IPS DF 6.9 (cell line): ENCODE data around the gene JRKL.

Source experiments
- DNase-seq: peaks from one replicate; pipeline ENCODE4 v3.0.0-alpha.2; 2013; ENCODE audit warnings: low read depth, low spot score
- H3K27ac ChIP-seq: one replicate; pipeline ENCODE4 v1.5.1; 2013; ENCODE audit warnings: low read length, control low read depth
- H3K27me3 ChIP-seq: 2 replicates; pipeline ENCODE4 v1.6.1; 2013; ENCODE audit warnings: mild to moderate bottlenecking, low read length; ENCODE audit not compliant: control insufficient read depth, insufficient read depth
- H3K36me3 ChIP-seq: 2 replicates; pipeline ENCODE4 v1.6.1; 2013; ENCODE audit warnings: low read length; ENCODE audit not compliant: control insufficient read depth, insufficient read depth
- H3K4me1 ChIP-seq: 2 replicates; pipeline ENCODE4 v1.6.1; 2013; ENCODE audit warnings: low read length; ENCODE audit not compliant: control insufficient read depth, insufficient read depth
- H3K4me3 ChIP-seq: 2 replicates; pipeline ENCODE4 v1.5.1; 2013; ENCODE audit warnings: mild to moderate bottlenecking, low read length
- H3K9me3 ChIP-seq: 2 replicates; pipeline ENCODE4 v1.6.1; 2013; ENCODE audit warnings: low read length, inconsistent platforms; ENCODE audit not compliant: control insufficient read depth, insufficient read depth
- WGBS: extraction: QIAGEN DNeasy Blood & Tissue Kit; methylation state at CpG from one replicate; pipeline ENCODE4 v1.1.7; 2013; ENCODE audit warnings: mixed read lengths, missing lambda C conversion rate; ENCODE audit not compliant: insufficient read length, insufficient coverage; 5-methylcytosine and 5-hydroxymethylcytosine counted together

The JRKL gene

DNA sequence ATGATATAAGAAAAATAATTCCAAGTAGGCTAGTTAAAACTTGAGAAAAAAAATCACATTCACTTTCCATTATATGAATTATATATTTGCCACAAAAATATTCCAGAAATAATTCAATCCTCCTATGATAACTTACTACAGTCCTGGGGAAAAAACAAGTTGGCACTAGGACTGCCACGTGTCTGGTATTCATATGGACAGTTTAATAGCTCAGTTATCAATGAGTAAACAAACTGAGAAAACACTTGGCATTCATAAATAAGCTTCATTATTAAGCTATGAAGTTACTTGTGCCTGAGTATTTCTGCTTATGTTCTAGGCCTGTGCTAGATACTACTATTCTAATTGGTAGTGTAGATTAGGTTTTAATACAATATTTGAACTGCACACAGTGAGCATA, 24.3 kb upstream of the JRKL start:
- H3K4me1 ChIP-seq: no peaks in the 10 kb centered on the region
- H3K36me3 ChIP-seq: no peaks in the 10 kb centered on the region
- no peaks in the 10 kb centered on the region for H3K9me3 ChIP-seq
- no peak overlapping the region for H3K27ac ChIP-seq
- H3K4me3 ChIP-seq: no peak overlapping the region
- DNase-seq: no peak
- WGBS: no CpG with 5 or more reads among the region's 1 CpG
- no peaks in the 10 kb centered on the region for H3K27me3 ChIP-seq

DNA sequence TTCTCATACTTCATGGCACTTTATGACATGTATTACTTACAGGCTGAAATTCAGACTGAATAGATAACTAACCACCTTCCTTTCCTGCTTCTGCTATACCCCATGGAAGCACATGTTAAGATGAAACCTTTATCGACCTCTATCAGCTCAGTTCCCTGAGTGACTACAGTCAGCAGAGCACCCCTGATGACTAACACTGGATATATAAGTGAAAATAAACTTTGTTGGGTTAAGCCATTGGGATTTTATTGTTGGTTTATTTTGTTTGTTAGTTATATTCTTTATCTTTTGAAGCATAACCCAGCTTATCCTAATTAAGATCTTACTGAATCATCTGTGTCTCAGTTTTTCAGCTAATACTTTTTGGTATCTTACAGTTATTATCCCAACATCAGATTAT, 23.8 kb upstream of the JRKL start:
- no peak overlapping the region for H3K27ac ChIP-seq
- H3K4me3 ChIP-seq: no peak overlapping the region
- no peaks in the 10 kb centered on the region for H3K4me1 ChIP-seq
- no CpG with 5 or more reads among the region's 1 CpG for WGBS
- no peaks in the 10 kb centered on the region for H3K9me3 ChIP-seq
- DNase-seq: no peak
- no peaks in the 10 kb centered on the region for H3K27me3 ChIP-seq
- no peaks in the 10 kb centered on the region for H3K36me3 ChIP-seq

DNA sequence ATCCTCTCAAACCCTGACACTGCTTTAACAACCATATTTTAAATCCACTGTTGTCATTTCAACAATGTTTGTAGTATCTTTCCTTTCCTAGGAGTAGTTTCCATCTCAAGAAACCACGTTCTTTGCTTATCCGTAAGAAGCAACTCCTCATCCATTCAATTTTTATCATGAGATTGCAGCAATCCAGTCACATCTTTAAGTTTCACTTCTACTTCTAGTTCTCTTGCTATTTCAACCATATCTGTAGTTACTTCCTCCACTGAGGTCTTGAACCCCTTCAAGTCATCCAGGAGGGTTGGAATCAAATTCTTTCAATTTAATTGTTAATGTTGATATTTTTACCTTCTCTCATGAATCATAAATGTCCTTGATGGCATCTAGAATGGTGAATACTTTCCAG, 22.5 kb upstream of the JRKL start:
- WGBS: no CpG with 5 or more reads among the region's 2 CpGs
- H3K36me3 ChIP-seq: no peaks in the 10 kb centered on the region
- DNase-seq: no peak

DNA sequence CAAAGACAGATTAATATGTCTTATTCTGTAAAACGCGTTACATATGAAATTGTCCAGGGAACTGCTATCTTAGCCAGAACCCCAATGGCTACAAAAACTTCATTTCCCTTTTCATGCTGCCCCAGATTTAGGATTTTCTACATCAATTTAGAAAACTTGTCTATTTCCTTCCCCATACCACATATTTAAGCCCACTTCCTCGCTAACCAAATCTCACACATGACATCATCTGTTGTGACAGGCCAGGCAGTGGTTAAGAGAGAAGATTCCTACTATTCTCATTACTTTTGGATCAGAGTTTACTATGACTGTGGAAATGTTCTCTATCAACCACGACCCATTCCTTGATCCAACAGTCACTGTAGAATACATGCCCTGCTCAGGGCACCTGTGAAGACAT, 16.0 kb upstream of the JRKL start:
- Histone ChIP-seq H3K27ac (no peak overlapping the region), H3K4me1 (no peaks in the 10 kb centered on the region), H3K27me3 (no peaks in the 10 kb centered on the region), H3K36me3 (no peaks in the 10 kb centered on the region), H3K4me3 (no peak overlapping the region), H3K9me3 (no peaks in the 10 kb centered on the region)
- DNase-seq: no peak
- 100% methylated on average over 1 of the region's 4 CpGs for WGBS

More for the DNA sequence above, 22.5 kb upstream of the JRKL start:
- Histone ChIP-seq H3K27me3 (no peaks in the 10 kb centered on the region), H3K27ac (no peak overlapping the region), H3K4me3 (no peak overlapping the region), H3K9me3 (no peaks in the 10 kb centered on the region), H3K4me1 (no peaks in the 10 kb centered on the region)

DNA sequence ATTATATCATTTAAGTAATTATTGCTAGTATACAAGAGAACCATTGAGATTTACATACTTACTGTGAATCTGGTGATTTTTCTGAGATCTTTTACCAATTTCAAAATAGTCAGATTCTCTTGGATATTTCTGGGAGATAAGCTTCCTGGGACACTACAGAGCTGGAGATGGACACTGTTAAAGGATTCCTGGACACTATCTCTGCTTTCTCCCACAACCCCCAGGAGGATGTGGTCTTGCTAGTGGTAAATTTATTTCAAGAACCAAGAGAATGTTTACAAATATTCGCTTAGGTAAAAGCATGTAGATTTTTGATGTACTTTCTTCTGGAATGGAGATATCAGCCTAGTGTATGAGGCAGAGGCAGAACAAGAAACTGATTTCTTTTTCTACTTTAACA, 13.0 kb upstream of the JRKL start:
- H3K27me3 ChIP-seq: no peaks in the 10 kb centered on the region
- DNase-seq: no peak
- H3K27ac ChIP-seq: no peak overlapping the region
- WGBS: no CpG with 5 or more reads among the region's 1 CpG
- H3K4me3 ChIP-seq: no peak overlapping the region
- no peaks in the 10 kb centered on the region for H3K4me1 ChIP-seq
- H3K9me3 ChIP-seq: no peaks in the 10 kb centered on the region
- no peaks in the 10 kb centered on the region for H3K36me3 ChIP-seq

DNA sequence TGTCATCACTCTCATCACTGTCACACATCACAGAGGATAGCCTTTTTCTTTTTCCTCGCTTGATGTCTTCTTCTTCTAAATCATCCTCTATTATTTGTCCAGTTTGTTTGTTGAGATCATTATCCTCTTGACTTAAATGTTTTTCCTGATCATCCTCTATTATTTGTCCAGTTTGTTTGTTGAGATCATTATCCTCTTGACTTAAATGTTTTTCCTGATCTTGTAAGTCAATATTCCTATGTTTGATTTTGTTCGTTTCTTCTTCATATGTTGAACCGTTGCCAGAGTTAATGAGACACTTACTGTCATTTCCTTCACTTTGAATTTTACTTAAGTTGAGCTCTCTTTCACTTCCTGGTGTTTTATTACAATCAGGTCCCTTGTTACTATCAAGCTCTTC, 5.7 kb upstream of the JRKL start:
- no CpG with 5 or more reads among the region's 3 CpGs for WGBS
- H3K4me1 ChIP-seq: no peaks in the 10 kb centered on the region
- no peaks in the 10 kb centered on the region for H3K27me3 ChIP-seq
- no peak overlapping the region for H3K27ac ChIP-seq
- no peaks in the 10 kb centered on the region for H3K9me3 ChIP-seq
- DNase-seq: no peak
- H3K4me3 ChIP-seq: no peak overlapping the region
- no peaks in the 10 kb centered on the region for H3K36me3 ChIP-seq

DNA sequence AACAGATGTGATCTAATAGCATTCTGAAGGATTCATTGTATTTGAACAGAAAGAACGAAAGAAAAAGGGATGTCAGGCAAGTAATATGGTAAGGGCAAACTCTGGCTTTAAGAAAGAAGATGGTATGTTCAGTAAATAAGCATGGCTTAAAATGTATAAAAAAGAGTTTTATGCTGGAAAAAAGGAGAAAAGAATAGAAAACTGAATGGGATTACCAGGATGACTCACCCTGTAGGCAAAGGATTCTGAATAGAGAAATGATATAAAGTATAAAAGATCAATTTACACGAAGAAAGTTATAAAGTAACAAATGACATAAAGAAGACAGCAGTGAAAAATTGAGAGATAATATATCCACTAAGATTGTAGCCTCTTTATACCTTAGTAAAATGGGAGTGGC, 4.6 kb upstream of the JRKL start:
- Histone ChIP-seq H3K27ac (no peak overlapping the region), H3K27me3 (no peaks in the 10 kb centered on the region), H3K36me3 (no peaks in the 10 kb centered on the region), H3K4me1 (no peaks in the 10 kb centered on the region), H3K4me3 (no peak overlapping the region), H3K9me3 (no peaks in the 10 kb centered on the region)
- WGBS: no CpG with 5 or more reads among the region's 2 CpGs
- no peak for DNase-seq

DNA sequence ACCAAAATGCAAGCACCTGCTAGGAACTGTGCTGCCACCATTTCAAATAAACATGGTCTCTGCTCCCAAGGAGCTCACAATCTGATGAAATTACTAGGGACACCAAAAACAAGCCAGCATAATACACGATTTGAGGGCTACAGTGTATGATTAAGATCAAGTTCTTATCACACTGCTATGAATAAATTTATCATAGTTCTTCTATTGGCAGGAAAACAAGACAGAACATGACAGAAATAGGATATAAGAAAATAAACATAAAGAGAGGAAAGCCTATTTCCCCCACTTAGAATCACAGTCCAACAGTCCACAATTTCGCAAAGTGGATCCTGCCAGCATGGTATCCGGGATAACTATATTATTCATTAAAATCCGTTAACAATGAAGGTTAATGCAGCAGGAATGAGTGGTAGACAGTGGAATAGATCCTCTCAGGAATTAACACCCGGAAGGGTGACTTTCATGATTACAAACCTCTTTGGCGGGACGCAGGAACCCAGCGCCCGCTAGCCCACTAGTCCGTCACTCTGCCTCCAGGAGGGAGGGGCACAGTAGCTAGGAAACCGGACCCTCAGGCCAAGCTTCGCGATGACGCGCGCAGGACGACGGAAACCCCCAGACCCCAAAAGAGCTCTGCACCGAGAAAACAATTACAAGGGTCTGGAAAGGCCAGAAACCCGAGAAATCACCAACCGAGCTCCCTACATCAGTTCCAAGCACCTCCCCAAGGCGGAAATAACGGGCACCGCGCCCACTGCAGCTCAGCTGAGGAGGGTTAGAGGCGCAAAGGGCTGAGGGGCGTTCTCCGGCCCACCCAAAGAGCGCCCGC, 708 bp upstream of the JRKL start:
- H3K4me1 ChIP-seq: no peaks in the 10 kb centered on the region
- DNase-seq: peak; percentile 43
- WGBS: no CpG with 5 or more reads among the region's 30 CpGs
- H3K36me3 ChIP-seq: no peaks in the 10 kb centered on the region
- H3K27ac ChIP-seq: no peak overlapping the region
- H3K4me3 ChIP-seq: peak overlapping the region; percentile 79; the same call in 1 of the 2 replicates
- H3K9me3 ChIP-seq: no peaks in the 10 kb centered on the region
- no peaks in the 10 kb centered on the region for H3K27me3 ChIP-seq

DNA sequence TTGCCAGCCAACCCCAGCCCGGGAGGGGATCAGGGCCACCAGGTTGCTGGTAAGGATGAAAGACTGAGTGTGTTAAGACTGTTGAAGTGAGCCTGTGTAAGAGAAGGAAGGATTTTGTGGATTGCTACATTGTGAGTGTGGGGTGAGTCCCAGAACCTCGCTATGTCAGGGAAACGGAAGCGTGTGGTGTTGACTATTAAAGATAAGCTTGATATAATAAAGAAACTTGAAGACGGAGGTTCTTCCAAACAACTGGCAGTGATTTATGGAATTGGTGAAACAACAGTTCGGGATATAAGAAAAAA, 627 bp downstream of the JRKL start:
- no peaks in the 10 kb centered on the region for H3K27me3 ChIP-seq
- no peaks in the 10 kb centered on the region for H3K36me3 ChIP-seq
- H3K4me3 ChIP-seq: peak overlapping the region; percentile 51; the same call in 1 of the 2 replicates
- DNase-seq: no peak
- H3K9me3 ChIP-seq: no peaks in the 10 kb centered on the region
- no CpG with 5 or more reads among the region's 6 CpGs for WGBS
- H3K4me1 ChIP-seq: no peaks in the 10 kb centered on the region
- H3K27ac ChIP-seq: no peak overlapping the region

DNA sequence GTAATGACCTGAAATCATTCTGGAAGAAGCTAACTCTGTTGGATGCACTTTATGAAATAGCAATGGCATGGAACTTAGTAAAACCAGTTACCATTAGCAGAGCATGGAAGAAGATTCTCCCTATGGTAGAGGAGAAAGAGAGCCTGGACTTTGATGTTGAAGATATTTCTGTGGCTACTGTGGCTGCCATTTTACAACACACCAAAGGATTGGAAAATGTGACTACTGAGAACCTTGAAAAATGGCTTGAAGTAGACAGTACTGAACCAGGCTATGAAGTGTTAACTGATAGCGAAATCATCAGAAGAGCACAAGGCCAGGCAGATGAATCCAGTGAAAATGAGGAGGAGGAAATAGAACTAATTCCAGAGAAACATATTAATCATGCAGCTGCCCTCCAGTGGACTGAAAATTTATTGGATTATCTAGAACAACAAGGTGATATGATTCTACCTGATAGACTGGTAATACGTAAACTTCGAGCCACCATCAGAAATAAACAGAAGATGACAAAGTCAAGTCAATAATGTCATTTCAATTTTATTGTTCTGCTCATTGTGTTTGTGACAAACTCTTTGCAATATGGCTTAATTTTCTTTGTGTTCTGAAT, 2.0 kb downstream of the JRKL start:
- no CpG with 5 or more reads among the region's 3 CpGs for WGBS
- Histone ChIP-seq H3K27ac (no peak overlapping the region), H3K4me3 (no peak overlapping the region), H3K4me1 (no peaks in the 10 kb centered on the region), H3K9me3 (no peaks in the 10 kb centered on the region), H3K27me3 (no peaks in the 10 kb centered on the region), H3K36me3 (no peaks in the 10 kb centered on the region)
- no peak for DNase-seq
